Hematopoietic multipotent progenitor cell treated with erythropoietin and hydrocortisone succinate and interleukin-3 and kit ligand, for 8 days (in vitro differentiated cells): ENCODE data around the gene EREG.
A peak's percentile ranks its signal among the peaks of the same experiment; 100 is the strongest.

ENCODE experiments used
- DNase-seq: peaks from one replicate; pipeline ENCODE4 v3.0.0-alpha.2; 2015

The EREG gene

DNA sequence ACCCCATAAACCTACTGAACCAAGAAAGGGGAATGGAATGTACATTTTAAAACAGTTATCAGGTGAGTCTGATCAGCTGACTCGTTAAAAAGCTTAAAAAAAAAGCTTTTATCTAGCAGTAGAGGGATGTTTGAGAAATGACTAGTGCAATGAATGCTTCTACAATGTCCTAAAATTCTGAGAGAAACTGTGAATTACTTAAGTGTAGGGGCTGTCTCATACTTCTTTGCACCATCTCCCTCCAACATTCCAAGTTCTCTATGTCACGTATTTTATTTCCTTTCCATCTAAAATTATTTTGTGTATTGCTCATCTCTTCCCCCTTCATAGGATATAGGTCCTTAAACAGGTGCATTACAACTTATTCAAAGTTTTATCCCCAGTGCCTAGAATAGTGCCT lies 68.1 kb downstream of the EREG start:
- DNase-seq = no peak

DNA sequence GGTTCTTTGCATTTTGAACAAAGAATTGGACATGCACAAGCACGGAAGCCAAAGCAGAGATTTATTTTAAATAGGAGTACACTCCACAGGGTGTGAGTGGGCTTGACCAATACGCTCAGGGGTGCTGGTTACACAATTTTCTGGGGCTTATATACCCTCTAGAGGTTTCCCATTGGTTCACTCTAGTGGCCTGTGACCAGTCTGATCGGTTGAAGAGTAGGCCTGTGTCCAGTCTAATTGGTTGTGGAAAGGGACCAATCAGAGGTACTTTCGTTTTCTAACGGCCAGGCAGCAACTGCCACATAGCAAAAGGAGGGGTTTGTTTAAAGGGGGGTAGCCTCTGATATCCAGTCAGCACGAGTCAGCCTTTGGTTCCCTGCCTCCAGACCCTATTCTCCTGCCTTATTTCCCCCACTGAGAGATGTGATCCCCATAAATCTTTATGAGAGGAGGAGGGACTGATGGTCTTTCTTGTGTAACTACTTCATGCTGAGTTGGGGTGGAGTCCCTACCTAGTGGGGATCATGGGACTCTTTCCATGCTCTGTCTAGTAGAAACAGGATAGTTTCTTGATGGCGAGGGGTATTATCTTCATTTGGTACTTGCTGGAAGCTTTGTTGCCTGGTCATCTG lies 68.7 kb downstream of the EREG start:
- no peak for DNase-seq

GRCh38 chr4:74435296-74435695 lies 70.4 kb downstream of the EREG start:
- DNase-seq = no peak

- peak; percentile 39 for DNase-seq
Measured at GRCh38 chr4:74437866-74438265, 72.9 kb downstream of the EREG start.
